Measurements from ENCODE around the gene TOB2.
"Not testable (repeated sequence)": the region's sequence is repeated elsewhere in the genome, so short reads cannot be mapped to it uniquely, and the experiment has no call there.

DNA sequence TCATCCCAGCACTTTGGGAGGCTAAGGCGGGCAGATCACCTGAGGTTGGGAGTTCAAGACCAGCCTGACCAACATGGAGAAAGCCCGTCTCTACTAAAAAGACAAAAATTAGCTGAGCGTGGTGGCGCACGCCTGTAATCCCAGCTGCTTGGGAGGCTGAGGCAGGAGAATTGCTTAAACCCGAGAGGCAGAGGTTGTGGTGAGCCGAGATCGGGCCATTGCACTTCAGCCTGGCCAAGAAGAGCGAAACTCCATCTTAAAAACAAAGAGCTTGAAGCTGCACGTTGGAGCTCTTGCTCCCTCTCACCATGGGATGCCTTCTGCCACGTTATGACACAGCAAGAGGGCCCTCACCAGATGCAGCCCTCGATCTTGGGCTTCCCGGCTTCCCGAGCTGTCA is 43.8 kb downstream of the TOB2 start:
- TF ChIP-seq, protein P1, sequence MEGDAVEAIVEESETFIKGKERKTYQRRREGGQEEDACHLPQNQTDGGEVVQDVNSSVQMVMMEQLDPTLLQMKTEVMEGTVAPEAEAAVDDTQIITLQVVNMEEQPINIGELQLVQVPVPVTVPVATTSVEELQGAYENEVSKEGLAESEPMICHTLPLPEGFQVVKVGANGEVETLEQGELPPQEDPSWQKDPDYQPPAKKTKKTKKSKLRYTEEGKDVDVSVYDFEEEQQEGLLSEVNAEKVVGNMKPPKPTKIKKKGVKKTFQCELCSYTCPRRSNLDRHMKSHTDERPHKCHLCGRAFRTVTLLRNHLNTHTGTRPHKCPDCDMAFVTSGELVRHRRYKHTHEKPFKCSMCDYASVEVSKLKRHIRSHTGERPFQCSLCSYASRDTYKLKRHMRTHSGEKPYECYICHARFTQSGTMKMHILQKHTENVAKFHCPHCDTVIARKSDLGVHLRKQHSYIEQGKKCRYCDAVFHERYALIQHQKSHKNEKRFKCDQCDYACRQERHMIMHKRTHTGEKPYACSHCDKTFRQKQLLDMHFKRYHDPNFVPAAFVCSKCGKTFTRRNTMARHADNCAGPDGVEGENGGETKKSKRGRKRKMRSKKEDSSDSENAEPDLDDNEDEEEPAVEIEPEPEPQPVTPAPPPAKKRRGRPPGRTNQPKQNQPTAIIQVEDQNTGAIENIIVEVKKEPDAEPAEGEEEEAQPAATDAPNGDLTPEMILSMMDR (IDR thresholded peaks at IDR 0.05; ENCODE audit: low read length): not testable (repeated sequence)
- TF ChIP-seq EZH2 (IDR thresholded peaks at IDR 0.05; ENCODE audit: borderline replicate concordance, low read length): not testable (repeated sequence)

Data from OCI-LY1 (cell line).